Prostate gland (tissue), 2 donors: Measurements from ENCODE around the gene HS3ST6. TPM values are rescaled to one million over a fixed set of nuclear protein-coding genes. Genes with fewer than 3 reads are reported as not detected.
A peak's percentile ranks its signal among the peaks of the same experiment; 100 is the strongest.

Source experiments
- DNase-seq: peaks from one replicate; pipeline ENCODE4 v3.0.0-alpha.2; 2019; ENCODE audit warnings: low spot score
- H3K27ac ChIP-seq, 2 donors: fragments of 200-600 bp; sonication (generic); 2 replicates each; pipeline ENCODE4 v1.5.1; 2017 to 2019
- H3K27me3 ChIP-seq: fragments of 200-600 bp; sonication (generic); replicated peaks from 2 replicates; pipeline ENCODE4 v1.5.1; 2019; ENCODE audit not compliant: insufficient read depth
- H3K36me3 ChIP-seq, 2 donors: fragments of 200-600 bp; sonication (generic); 1 replicate in 1 of 2; 2 replicates in 1 of 2; pipeline versions ENCODE4 v1.5.1 to v1.8.1; 2017 to 2019
- H3K4me1 ChIP-seq: fragments of 200-600 bp; sonication (generic); replicated peaks from 2 replicates; pipeline ENCODE4 v1.5.1; 2019
- H3K4me3 ChIP-seq, 2 donors: fragments of 200-600 bp; sonication (generic); 2 replicates each; pipeline ENCODE4 v1.5.1; 2017 to 2019
- H3K9me3 ChIP-seq: fragments of 200-600 bp; sonication (generic); 2 replicates; pipeline ENCODE4 v1.5.1; 2017
- POLR2A ChIP-seq: fragments of 450-650 bp; IDR thresholded peaks from one replicate; pipeline ENCODE4 v1.6.1; 2016; ENCODE audit warnings: antibody characterized with exemption, mild to moderate bottlenecking
- POLR2AphosphoS5 ChIP-seq: sonication (generic); formaldehyde crosslinking; IDR thresholded peaks from one replicate; pipeline ENCODE4 v1.6.1; 2017; ENCODE audit warnings: antibody characterized with exemption
- WGBS: methylation state at CpG from one replicate; pipeline ENCODE4 v1.1.5; 2018; 5-methylcytosine and 5-hydroxymethylcytosine counted together
- intact Hi-C: fragments of 100-400 bp; cut with DNase I; formaldehyde crosslinking; loops from one replicate; pipeline ENCODE4 v1.14.2; 2022
- total RNA-seq, 2 donors: library from RNA; depleted of rRNA; stranded (reverse); fragments of >200 nt; gene quantifications; one replicate each; pipeline ENCODE4 v1.1.0, GENCODE V29; 2016
- TF ChIP-seq, protein P1 (sequence below), 4 experiments: fragments of 200-600 bp in 2 of 4; fragments of 450-650 bp in 2 of 4; sonication (generic) in 2 of 4; IDR thresholded peaks; 1 replicate in 3 of 4; 2 replicates in 1 of 4; pipeline ENCODE4 v1.5.1; 2016 to 2019; ENCODE audit warnings: antibody characterized with exemption in 4 of 4, mild to moderate bottlenecking in 2 of 4, moderate library complexity in 2 of 4

The HS3ST6 gene
- total RNA-seq, 2 donors from 2014 or later: 0.77 to 0.91 TPM

DNA sequence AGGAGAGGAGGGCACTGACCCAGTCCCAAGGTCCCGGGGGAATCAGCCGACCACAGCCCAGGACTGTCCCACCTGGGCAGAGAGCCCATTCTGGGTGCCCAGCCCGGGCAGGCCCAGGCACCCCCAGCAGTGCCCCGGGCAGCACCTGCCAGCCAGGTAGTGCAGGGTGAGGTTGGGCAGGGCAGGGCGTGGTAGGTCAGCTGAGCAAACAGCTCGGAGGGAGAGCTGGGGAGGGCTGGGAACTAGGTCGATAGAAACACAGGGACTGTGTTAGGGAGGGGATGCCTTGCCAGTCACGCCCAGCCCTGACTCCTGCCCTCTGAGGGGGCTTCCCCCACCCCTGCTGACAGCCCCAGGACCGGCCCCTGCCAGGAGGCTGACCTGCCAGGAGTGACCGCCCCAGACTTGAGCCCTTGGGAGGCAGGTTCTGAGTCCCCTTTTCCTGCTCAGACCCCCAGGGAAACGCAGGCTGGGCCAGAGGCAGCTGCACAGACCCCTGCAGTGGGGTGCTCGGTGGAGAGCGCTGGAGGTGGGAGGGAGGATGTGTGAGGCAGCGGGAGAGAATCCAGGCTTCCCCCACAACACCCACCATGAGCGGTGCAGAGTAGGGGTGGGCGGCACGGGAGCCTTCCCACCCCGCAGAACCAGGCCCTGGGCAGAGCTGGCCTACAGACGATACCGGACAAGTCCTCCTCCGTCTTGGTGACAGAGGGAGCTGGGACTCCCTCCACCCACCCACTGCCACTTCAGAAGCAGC lies 4.7 kb downstream of the HS3ST6 start:
- 35% methylated on average over 20 of the region's 21 CpGs for WGBS
- H3K4me3 ChIP-seq: no peak overlapping the region
- H3K36me3 ChIP-seq: no peaks in the 10 kb centered on the region
- peak; percentile 28 for DNase-seq
- H3K27ac ChIP-seq: no peak overlapping the region
- no peaks in the 10 kb centered on the region for H3K4me1 ChIP-seq
- H3K9me3 ChIP-seq: no peaks in the 10 kb centered on the region
- TF ChIP-seq POLR2A (no peak), POLR2AphosphoS5 (no peak)
- TF ChIP-seq, protein P1, sequence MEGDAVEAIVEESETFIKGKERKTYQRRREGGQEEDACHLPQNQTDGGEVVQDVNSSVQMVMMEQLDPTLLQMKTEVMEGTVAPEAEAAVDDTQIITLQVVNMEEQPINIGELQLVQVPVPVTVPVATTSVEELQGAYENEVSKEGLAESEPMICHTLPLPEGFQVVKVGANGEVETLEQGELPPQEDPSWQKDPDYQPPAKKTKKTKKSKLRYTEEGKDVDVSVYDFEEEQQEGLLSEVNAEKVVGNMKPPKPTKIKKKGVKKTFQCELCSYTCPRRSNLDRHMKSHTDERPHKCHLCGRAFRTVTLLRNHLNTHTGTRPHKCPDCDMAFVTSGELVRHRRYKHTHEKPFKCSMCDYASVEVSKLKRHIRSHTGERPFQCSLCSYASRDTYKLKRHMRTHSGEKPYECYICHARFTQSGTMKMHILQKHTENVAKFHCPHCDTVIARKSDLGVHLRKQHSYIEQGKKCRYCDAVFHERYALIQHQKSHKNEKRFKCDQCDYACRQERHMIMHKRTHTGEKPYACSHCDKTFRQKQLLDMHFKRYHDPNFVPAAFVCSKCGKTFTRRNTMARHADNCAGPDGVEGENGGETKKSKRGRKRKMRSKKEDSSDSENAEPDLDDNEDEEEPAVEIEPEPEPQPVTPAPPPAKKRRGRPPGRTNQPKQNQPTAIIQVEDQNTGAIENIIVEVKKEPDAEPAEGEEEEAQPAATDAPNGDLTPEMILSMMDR (IDR thresholded peaks at IDR 0.05): no peak
- intact Hi-C loops: no loop called here
- H3K27me3 ChIP-seq: peaks cover 15% of the 10 kb centered on the region

DNA sequence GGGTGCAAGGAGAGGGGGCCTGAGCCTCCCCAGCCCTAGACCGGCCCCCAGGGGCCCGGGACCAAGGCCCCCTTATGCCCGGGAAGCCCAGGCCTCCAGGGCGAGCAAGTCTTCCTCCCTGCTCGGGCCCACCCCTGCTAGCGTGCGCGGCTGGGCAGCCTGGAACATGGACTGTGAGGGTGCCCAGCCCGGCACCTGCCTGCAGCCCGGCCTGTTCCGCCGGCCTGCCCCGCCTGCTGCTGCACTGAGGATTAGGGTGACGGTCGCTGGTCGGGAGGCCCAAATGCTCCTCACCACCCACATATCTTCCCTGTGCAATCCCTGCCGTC lies 6.0 kb downstream of the HS3ST6 start:
- H3K4me3 ChIP-seq: no peak overlapping the region
- 85% methylated on average over 13 of the region's 17 CpGs for WGBS
- no peak overlapping the region for H3K27ac ChIP-seq
- no peaks in the 10 kb centered on the region for H3K4me1 ChIP-seq
- intact Hi-C loops: no loop called here
- TF ChIP-seq, protein P1 (IDR thresholded peaks at IDR 0.05): no peak
- no peak for TF ChIP-seq POLR2AphosphoS5
- no peaks in the 10 kb centered on the region for H3K36me3 ChIP-seq
- no peaks in the 10 kb centered on the region for H3K9me3 ChIP-seq
- no peak for DNase-seq
- H3K27me3 ChIP-seq: peaks cover 6% of the 10 kb centered on the region

DNA sequence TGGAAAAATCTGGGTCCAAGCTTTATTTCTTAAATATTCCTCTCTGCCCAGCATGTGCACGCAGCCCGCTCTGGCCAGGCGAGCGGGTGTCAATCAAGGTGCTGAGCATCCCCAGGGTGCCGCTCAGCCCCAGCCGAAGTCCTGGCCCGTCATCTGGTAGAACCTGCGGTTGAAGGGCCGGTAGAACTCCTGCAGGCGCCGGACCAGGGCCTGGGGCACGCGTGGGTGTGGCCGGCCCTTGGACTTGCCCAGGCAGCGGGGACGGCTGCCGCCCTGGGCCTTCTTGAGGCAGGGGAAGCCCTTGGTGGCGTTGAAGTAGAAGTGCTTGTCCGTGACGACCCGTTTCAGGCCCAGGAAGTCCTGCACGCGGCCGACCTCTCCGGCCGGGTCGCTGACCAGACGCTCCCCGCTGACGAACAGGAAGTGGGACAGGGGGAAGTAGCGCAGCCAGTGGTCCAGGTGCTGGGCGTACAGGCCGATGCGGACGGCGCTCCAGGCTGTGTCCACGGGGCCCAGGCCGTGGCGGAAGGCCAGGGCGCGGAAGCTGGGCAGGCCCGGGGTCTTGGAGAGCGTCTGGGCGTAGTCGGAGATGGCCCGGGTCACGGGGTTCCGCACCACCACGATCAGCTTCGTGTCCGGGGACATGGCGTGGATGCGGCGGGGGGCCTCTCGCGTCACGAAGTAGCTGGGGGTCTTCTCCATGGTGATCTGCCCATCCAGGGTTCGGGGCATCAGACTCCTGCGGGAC lies 6.6 kb downstream of the HS3ST6 start:
- peaks cover 4% of the 10 kb centered on the region for H3K27me3 ChIP-seq
- TF ChIP-seq, protein P1 (IDR thresholded peaks at IDR 0.05): no peak
- TF ChIP-seq POLR2A (no peak), POLR2AphosphoS5 (no peak)

DNA sequence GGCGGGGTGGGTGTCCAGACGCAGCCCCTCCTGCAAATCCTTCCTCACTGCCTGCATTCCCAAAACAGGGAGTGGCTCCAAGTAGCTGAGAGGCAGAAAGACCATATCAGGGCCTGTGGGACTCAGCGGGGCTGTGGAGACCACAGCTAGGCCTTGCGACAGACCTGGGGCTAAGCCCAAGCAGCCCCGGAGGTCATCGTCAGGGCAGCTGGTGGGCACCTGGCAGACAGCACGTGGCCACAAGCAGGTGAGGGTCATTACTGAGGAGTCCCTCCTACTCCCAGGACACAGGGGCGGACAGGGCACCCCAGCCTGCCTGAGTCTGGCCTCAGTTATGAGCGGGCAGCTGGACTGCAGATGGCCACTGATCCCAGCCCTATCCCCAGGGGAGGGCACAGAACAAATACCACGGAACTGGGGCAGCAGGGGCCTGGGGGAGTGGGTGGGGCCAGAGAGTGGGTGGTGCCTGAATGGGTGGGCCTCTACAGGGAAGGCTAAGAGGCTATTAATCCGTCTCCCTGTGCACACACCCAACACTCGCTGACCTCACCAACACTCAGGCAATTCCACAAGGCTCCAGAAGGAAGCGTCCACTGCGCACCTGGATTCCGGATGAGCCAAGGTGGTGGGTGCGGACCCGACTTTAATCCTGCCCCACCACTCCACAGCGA lies 8.5 kb downstream of the HS3ST6 start:
- no peaks in the 10 kb centered on the region for H3K27me3 ChIP-seq
- H3K9me3 ChIP-seq: no peaks in the 10 kb centered on the region
- no peak for TF ChIP-seq POLR2A
- TF ChIP-seq POLR2AphosphoS5: no peak
- TF ChIP-seq, protein P1 (IDR thresholded peaks at IDR 0.05): no peak
- no peaks in the 10 kb centered on the region for H3K4me1 ChIP-seq
- H3K4me3 ChIP-seq: no peak overlapping the region
- intact Hi-C loops: no loop called here
- 81% methylated on average over 18 of the region's 18 CpGs for WGBS
- DNase-seq: no peak
- H3K36me3 ChIP-seq: no peaks in the 10 kb centered on the region
- H3K27ac ChIP-seq: no peak overlapping the region

More for the DNA sequence above, 6.6 kb downstream of the HS3ST6 start:
- Histone ChIP-seq H3K36me3 (no peaks in the 10 kb centered on the region), H3K4me1 (no peaks in the 10 kb centered on the region), H3K9me3 (no peaks in the 10 kb centered on the region), H3K27ac (no peak overlapping the region), H3K4me3 (no peak overlapping the region)
- intact Hi-C loops: no loop called here
- no peak for DNase-seq
- WGBS: 89% methylated on average over 59 of the region's 59 CpGs
